Measurements from ENCODE around the gene COA4. TPM values are rescaled to one million over a fixed set of nuclear protein-coding genes. Genes with fewer than 3 reads are reported as not detected.

COA4 gene
- total RNA-seq, 1 donor from 2014 or later = 41.6 TPM

GRCh38 chr11:73875840-73876239 lies 806 bp downstream of the COA4 start:
- peak overlapping the region; percentile 88 for H3K4me3 ChIP-seq
- DNase-seq (no peak), ATAC-seq (no peak)
- no peak for TF ChIP-seq CTCF (IDR thresholded peaks at IDR 0.05)
- H3K4me1 ChIP-seq = peaks cover 23% of the 10 kb centered on the region
- intact Hi-C loops (cut with DNase I) = no loop called here
- peak overlapping the region; percentile 81 for H3K27ac ChIP-seq
- H3K27me3 ChIP-seq (ENCODE audit: low read depth) = no peaks in the 10 kb centered on the region
- H3K9me3 ChIP-seq = no peaks in the 10 kb centered on the region
- peaks cover 43% of the 10 kb centered on the region for H3K36me3 ChIP-seq

GRCh38 chr11:73875380-73875779 lies 1.3 kb downstream of the COA4 start:
- TF ChIP-seq CTCF (IDR thresholded peaks at IDR 0.05) = no peak
- intact Hi-C loops (cut with DNase I) = no loop called here
- Histone ChIP-seq H3K27me3 (ENCODE audit: low read depth) (no peaks in the 10 kb centered on the region), H3K9me3 (no peaks in the 10 kb centered on the region), H3K4me1 (peaks cover 23% of the 10 kb centered on the region), H3K36me3 (peaks cover 43% of the 10 kb centered on the region), H3K27ac (no peak overlapping the region), H3K4me3 (peak overlapping the region; percentile 88)
- no peak for DNase-seq
- ATAC-seq = no peak

- no peak for TF ChIP-seq CTCF (IDR thresholded peaks at IDR 0.05)
- intact Hi-C loops (cut with DNase I) = no loop called here
- Histone ChIP-seq H3K36me3 (peaks cover 48% of the 10 kb centered on the region), H3K9me3 (no peaks in the 10 kb centered on the region), H3K27me3 (ENCODE audit: low read depth) (no peaks in the 10 kb centered on the region), H3K27ac (no peak overlapping the region), H3K4me3 (no peak overlapping the region), H3K4me1 (peaks cover 23% of the 10 kb centered on the region)
- DNase-seq (no peak), ATAC-seq (no peak)
Observed at GRCh38 chr11:73872749-73873357, 3.8 kb downstream of the COA4 start.

- Histone ChIP-seq H3K27ac (no peak overlapping the region), H3K9me3 (no peaks in the 10 kb centered on the region), H3K36me3 (peaks cover 48% of the 10 kb centered on the region), H3K4me3 (no peak overlapping the region), H3K4me1 (peaks cover 10% of the 10 kb centered on the region), H3K27me3 (ENCODE audit: low read depth) (no peaks in the 10 kb centered on the region)
- DNase-seq = no peak
- intact Hi-C loops (cut with DNase I) = no loop called here
- no peak for TF ChIP-seq CTCF (IDR thresholded peaks at IDR 0.05)
- no peak for ATAC-seq
Observed at GRCh38 chr11:73870261-73870660, 6.4 kb downstream of the COA4 start.

GRCh38 chr11:73869332-73869949 lies 7.2 kb downstream of the COA4 start:
- peaks cover 3% of the 10 kb centered on the region for H3K4me1 ChIP-seq
- no peak for TF ChIP-seq CTCF (IDR thresholded peaks at IDR 0.05)
- intact Hi-C loops (cut with DNase I) = no loop called here
- peaks cover 50% of the 10 kb centered on the region for H3K36me3 ChIP-seq
- H3K27ac ChIP-seq = no peak overlapping the region
- ATAC-seq (no peak), DNase-seq (no peak)
- H3K4me3 ChIP-seq = no peak overlapping the region
- no peaks in the 10 kb centered on the region for H3K9me3 ChIP-seq
- no peaks in the 10 kb centered on the region for H3K27me3 ChIP-seq (ENCODE audit: low read depth)
